K562 (cell line): ENCODE data around the gene CCAR1. TPM values are rescaled to one million over a fixed set of nuclear protein-coding genes. Genes with fewer than 3 reads are reported as not detected.

Source experiments
- BACH1 ChIP-seq: fragments of 200-800 bp; sonication (Bioruptor generic); IDR thresholded peaks from 2 replicates; pipeline ENCODE4 v1.6.1; 2016; ENCODE audit warnings: missing genetic modification characterization, missing compliant biosample characterization
- HDGF ChIP-seq: fragments of 450-650 bp; IDR thresholded peaks from 2 replicates; pipeline ENCODE4 v1.6.1; 2016
- LCOR ChIP-seq: sonication (generic); formaldehyde crosslinking; IDR thresholded peaks from 2 replicates; pipeline ENCODE4 v1.8.0; 2022; ENCODE audit warnings: mild to moderate bottlenecking, missing genetic modification reagents
- MYBL2 ChIP-seq, 2 experiments: fragments of 450-650 bp in 1 of 2; sonication (generic) in 1 of 2; formaldehyde crosslinking in 1 of 2; IDR thresholded peaks; 2 replicates each; pipeline versions ENCODE4 v1.6.1 to v1.8.1; 2017 to 2022; ENCODE audit warnings: borderline replicate concordance in 1 of 2, inconsistent platforms in 1 of 2, low read depth in 1 of 2, mild to moderate bottlenecking in 1 of 2, missing genetic modification reagents in 1 of 2, moderate library complexity in 1 of 2
- NR1H2 ChIP-seq: sonication (generic); formaldehyde crosslinking; IDR thresholded peaks from 2 replicates; pipeline ENCODE4 v1.4.0; 2020; ENCODE audit warnings: mild to moderate bottlenecking, missing genetic modification reagents
- NR2C2 ChIP-seq, 2 experiments: fragments of 200-800 bp in 1 of 2; sonication (Bioruptor generic) in 1 of 2; sonication (generic) in 1 of 2; formaldehyde crosslinking in 1 of 2; IDR thresholded peaks; 2 replicates each; pipeline versions ENCODE4 v1.6.1 to v1.8.0; 2016 to 2022; ENCODE audit warnings: mild to moderate bottlenecking in 1 of 2, missing compliant biosample characterization in 1 of 2, missing genetic modification characterization in 1 of 2, missing genetic modification reagents in 1 of 2
- PYGO2 ChIP-seq: fragments of 450-650 bp; IDR thresholded peaks from 2 replicates; pipeline ENCODE4 v1.6.1; 2016; ENCODE audit warnings: mild to moderate bottlenecking, missing genetic modification characterization, moderate library complexity, missing compliant biosample characterization
- RBM17 ChIP-seq: fragments of 200-400 bp; formaldehyde crosslinking; IDR thresholded peaks from 2 replicates; pipeline ENCODE4 v1.6.1; 2017; ENCODE audit warnings: low read depth, mild to moderate bottlenecking, low read length, borderline replicate concordance
- SUPT5H ChIP-seq: fragments of 450-650 bp; IDR thresholded peaks from 2 replicates; pipeline ENCODE4 v1.6.1; 2016
- ZKSCAN3 ChIP-seq: fragments of 250-450 bp; sonication (Bioruptor Pico); IDR thresholded peaks from 2 replicates; pipeline ENCODE4 v1.4.0; 2020
- ZNF23 ChIP-seq: fragments of 250-450 bp; sonication (Bioruptor Pico); IDR thresholded peaks from 2 replicates; pipeline ENCODE4 v1.4.0; 2020; ENCODE audit warnings: mild to moderate bottlenecking
- polyA plus RNA-seq, 8 experiments: library from polyadenylated mRNA; depleted of rRNA in 4 of 8; stranded (reverse) in 5 of 8; unstranded in 3 of 8; fragments of >200 nt; fragmentation: Nextera tagmentation in 2 of 8; fragmentation: Illumina TruSeq in 1 of 8; extraction: Ambion mirVana in 2 of 8; extraction: Trizol in 1 of 8; gene quantifications; 2 replicates each; pipeline versions ENCODE4 v1.2.1 to v1.2.3, GENCODE V29; 2011 to 2014; ENCODE audit warnings: inconsistent platforms in 1 of 8, missing spikeins in 1 of 8
- total RNA-seq, 7 experiments: library from RNA; depleted of rRNA in 6 of 7; stranded (reverse); fragments of >200 nt in 6 of 7; fragmentation: Illumina TruSeq in 2 of 7; extraction: Trizol in 2 of 7; gene quantifications; 2 replicates each; pipeline versions ENCODE4 v1.2.1 to v1.2.3, GENCODE V29; 2011 to 2021; ENCODE audit warnings: low replicate concordance in 1 of 7
- TF ChIP-seq, protein P1 (sequence below): fragments of 450-650 bp; IDR thresholded peaks from 2 replicates; pipeline ENCODE4 v1.7.0; 2016; ENCODE audit warnings: borderline replicate concordance
- TF ChIP-seq, protein P2 (sequence below): fragments of 200-600 bp; sonication (generic); IDR thresholded peaks from one replicate; pipeline ENCODE4 v1.6.1; 2012; ENCODE audit warnings: mild to moderate bottlenecking, low read depth, low read length, inconsistent platforms

The CCAR1 gene
- total and polyA plus RNA-seq, 9 of the 15 experiments (the other 6 are each of a cell fraction or from before 2014, with no cell fraction given): 44.8 to 173 (median 111) TPM

DNA sequence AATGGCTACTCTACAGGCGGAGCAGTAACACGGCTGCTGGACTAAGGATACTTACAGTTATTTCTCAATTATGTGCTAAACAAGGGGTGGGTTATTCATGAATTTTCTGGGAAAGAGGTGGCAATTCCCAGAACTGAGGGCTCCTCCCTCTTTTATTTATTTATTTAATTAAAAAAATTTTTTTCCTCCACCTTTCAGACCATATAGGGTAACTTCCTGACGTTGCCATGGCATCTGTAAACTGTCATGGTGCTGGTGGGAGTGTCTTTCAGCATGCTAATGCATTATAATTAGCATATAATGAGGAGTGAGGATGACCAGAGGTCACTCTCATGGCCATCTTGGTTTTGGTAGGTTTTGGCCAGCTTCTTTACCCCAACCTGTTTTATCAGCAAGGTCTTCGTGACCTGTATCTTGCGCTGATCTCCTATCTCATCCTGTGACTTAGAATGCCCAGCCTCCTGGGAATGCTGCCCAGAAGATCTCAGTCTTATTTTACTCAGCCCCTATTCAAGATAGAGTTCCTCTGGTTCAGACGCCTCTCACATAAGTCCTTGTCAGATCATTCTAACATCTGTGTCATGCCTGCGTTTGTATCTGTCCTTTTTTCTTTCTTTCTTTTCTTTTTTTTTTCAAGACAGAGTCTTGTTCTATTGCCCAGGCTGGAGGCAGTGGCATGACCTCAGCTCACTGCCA lies 90.4 kb downstream of the CCAR1 start (continued):
- TF ChIP-seq, protein P1, sequence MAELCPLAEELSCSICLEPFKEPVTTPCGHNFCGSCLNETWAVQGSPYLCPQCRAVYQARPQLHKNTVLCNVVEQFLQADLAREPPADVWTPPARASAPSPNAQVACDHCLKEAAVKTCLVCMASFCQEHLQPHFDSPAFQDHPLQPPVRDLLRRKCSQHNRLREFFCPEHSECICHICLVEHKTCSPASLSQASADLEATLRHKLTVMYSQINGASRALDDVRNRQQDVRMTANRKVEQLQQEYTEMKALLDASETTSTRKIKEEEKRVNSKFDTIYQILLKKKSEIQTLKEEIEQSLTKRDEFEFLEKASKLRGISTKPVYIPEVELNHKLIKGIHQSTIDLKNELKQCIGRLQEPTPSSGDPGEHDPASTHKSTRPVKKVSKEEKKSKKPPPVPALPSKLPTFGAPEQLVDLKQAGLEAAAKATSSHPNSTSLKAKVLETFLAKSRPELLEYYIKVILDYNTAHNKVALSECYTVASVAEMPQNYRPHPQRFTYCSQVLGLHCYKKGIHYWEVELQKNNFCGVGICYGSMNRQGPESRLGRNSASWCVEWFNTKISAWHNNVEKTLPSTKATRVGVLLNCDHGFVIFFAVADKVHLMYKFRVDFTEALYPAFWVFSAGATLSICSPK: no peak
- TF ChIP-seq ZKSCAN3 (CRISPR knock-in tag) (no peak), BACH1 (no peak), LCOR (CRISPR knock-in tag) (no peak), ZNF23 (CRISPR knock-in tag) (no peak), RBM17 (no peak), HDGF (no peak), MYBL2 (IDR thresholded peaks at IDR 0.05; ENCODE audit: low read depth) (no peak), MYBL2 (CRISPR knock-in tag; IDR thresholded peaks at IDR 0.05; ENCODE audit: borderline replicate concordance) (no peak), SUPT5H (no peak), PYGO2 (tag) (peak; percentile 46; the same call in 1 of the 2 replicates), NR2C2 (CRISPR knock-in tag; IDR thresholded peaks at IDR 0.05) (no peak), NR2C2 (tag; IDR thresholded peaks at IDR 0.05) (peak; percentile 85), NR1H2 (CRISPR knock-in tag) (no peak)
- TF ChIP-seq, protein P2, sequence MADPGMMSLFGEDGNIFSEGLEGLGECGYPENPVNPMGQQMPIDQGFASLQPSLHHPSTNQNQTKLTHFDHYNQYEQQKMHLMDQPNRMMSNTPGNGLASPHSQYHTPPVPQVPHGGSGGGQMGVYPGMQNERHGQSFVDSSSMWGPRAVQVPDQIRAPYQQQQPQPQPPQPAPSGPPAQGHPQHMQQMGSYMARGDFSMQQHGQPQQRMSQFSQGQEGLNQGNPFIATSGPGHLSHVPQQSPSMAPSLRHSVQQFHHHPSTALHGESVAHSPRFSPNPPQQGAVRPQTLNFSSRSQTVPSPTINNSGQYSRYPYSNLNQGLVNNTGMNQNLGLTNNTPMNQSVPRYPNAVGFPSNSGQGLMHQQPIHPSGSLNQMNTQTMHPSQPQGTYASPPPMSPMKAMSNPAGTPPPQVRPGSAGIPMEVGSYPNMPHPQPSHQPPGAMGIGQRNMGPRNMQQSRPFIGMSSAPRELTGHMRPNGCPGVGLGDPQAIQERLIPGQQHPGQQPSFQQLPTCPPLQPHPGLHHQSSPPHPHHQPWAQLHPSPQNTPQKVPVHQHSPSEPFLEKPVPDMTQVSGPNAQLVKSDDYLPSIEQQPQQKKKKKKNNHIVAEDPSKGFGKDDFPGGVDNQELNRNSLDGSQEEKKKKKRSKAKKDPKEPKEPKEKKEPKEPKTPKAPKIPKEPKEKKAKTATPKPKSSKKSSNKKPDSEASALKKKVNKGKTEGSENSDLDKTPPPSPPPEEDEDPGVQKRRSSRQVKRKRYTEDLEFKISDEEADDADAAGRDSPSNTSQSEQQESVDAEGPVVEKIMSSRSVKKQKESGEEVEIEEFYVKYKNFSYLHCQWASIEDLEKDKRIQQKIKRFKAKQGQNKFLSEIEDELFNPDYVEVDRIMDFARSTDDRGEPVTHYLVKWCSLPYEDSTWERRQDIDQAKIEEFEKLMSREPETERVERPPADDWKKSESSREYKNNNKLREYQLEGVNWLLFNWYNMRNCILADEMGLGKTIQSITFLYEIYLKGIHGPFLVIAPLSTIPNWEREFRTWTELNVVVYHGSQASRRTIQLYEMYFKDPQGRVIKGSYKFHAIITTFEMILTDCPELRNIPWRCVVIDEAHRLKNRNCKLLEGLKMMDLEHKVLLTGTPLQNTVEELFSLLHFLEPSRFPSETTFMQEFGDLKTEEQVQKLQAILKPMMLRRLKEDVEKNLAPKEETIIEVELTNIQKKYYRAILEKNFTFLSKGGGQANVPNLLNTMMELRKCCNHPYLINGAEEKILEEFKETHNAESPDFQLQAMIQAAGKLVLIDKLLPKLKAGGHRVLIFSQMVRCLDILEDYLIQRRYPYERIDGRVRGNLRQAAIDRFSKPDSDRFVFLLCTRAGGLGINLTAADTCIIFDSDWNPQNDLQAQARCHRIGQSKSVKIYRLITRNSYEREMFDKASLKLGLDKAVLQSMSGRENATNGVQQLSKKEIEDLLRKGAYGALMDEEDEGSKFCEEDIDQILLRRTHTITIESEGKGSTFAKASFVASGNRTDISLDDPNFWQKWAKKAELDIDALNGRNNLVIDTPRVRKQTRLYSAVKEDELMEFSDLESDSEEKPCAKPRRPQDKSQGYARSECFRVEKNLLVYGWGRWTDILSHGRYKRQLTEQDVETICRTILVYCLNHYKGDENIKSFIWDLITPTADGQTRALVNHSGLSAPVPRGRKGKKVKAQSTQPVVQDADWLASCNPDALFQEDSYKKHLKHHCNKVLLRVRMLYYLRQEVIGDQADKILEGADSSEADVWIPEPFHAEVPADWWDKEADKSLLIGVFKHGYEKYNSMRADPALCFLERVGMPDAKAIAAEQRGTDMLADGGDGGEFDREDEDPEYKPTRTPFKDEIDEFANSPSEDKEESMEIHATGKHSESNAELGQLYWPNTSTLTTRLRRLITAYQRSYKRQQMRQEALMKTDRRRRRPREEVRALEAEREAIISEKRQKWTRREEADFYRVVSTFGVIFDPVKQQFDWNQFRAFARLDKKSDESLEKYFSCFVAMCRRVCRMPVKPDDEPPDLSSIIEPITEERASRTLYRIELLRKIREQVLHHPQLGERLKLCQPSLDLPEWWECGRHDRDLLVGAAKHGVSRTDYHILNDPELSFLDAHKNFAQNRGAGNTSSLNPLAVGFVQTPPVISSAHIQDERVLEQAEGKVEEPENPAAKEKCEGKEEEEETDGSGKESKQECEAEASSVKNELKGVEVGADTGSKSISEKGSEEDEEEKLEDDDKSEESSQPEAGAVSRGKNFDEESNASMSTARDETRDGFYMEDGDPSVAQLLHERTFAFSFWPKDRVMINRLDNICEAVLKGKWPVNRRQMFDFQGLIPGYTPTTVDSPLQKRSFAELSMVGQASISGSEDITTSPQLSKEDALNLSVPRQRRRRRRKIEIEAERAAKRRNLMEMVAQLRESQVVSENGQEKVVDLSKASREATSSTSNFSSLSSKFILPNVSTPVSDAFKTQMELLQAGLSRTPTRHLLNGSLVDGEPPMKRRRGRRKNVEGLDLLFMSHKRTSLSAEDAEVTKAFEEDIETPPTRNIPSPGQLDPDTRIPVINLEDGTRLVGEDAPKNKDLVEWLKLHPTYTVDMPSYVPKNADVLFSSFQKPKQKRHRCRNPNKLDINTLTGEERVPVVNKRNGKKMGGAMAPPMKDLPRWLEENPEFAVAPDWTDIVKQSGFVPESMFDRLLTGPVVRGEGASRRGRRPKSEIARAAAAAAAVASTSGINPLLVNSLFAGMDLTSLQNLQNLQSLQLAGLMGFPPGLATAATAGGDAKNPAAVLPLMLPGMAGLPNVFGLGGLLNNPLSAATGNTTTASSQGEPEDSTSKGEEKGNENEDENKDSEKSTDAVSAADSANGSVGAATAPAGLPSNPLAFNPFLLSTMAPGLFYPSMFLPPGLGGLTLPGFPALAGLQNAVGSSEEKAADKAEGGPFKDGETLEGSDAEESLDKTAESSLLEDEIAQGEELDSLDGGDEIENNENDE: no peak
